GM11168 (cell line): ENCODE measurements around the gene ASPHD1.
"Not testable (repeated sequence)": the region's sequence is repeated elsewhere in the genome, so short reads cannot be mapped to it uniquely, and the experiment has no call there.

ENCODE experiments used
- in situ Hi-C: fragments of 300-500 bp; cut with MboI; formaldehyde crosslinking; loops from one replicate; pipeline ENCODE4 v1.12.0; 2022; ENCODE audit warnings: low sequenced_read_pairs; ENCODE audit not compliant: unreplicated experiment

Gene ASPHD1

GRCh38 chr16:29876594-29877249 is 23.6 kb upstream of the ASPHD1 start:
- in situ Hi-C loops: no loop called here

- in situ Hi-C loops: no loop called here
These were observed 22.9 kb upstream of the ASPHD1 start for GRCh38 chr16:29877266-29877961.

GRCh38 chr16:29878172-29878571 is 22.1 kb upstream of the ASPHD1 start:
- in situ Hi-C loops: no loop called here

GRCh38 chr16:29881050-29881449 is 19.2 kb upstream of the ASPHD1 start:
- in situ Hi-C loops: no loop called here

GRCh38 chr16:29883987-29884386 is 16.3 kb upstream of the ASPHD1 start:
- in situ Hi-C loops: no loop called here

GRCh38 chr16:29889372-29889771 is 10.9 kb upstream of the ASPHD1 start:
- in situ Hi-C loops: not testable (repeated sequence)

- in situ Hi-C loops: no loop called here
These were observed 8.5 kb upstream of the ASPHD1 start for GRCh38 chr16:29891525-29892457.

- in situ Hi-C loops: no loop called here
These were observed 7.9 kb upstream of the ASPHD1 start for GRCh38 chr16:29892458-29892813.

- in situ Hi-C loops: no loop called here
These were observed 6.7 kb upstream of the ASPHD1 start for GRCh38 chr16:29893553-29893952.

GRCh38 chr16:29894352-29894751 is 5.9 kb upstream of the ASPHD1 start:
- in situ Hi-C loops: no loop called here

- in situ Hi-C loops: no loop called here
These were observed 3.4 kb upstream of the ASPHD1 start for GRCh38 chr16:29896841-29897240.

GRCh38 chr16:29897333-29897732 is 3.0 kb upstream of the ASPHD1 start:
- in situ Hi-C loops: no loop called here

- in situ Hi-C loops: no loop called here
These were observed 2.0 kb upstream of the ASPHD1 start for GRCh38 chr16:29898135-29898803.

GRCh38 chr16:29898804-29899515 is 1.3 kb upstream of the ASPHD1 start:
- in situ Hi-C loops: no loop called here

GRCh38 chr16:29899516-29900101 is 679 bp upstream of the ASPHD1 start, which contains the start of gene SEZ6L2:
TSS of gene SEZ6L2 (minus strand) at chr16:29899550. CDS start at chr16:29899019, 531 bp downstream.
- in situ Hi-C loops: no loop called here

GRCh38 chr16:29900888-29901606 is 759 bp downstream of the ASPHD1 start:
- in situ Hi-C loops: no loop called here

- in situ Hi-C loops: no loop called here
These were observed 1.3 kb downstream of the ASPHD1 start for GRCh38 chr16:29901607-29901945.

- in situ Hi-C loops: no loop called here
These were observed 3.3 kb downstream of the ASPHD1 start for GRCh38 chr16:29903590-29903989.

GRCh38 chr16:29904947-29905346 is 4.7 kb downstream of the ASPHD1 start:
- in situ Hi-C loops: no loop called here
